Prostate gland (tissue), 2 donors: ENCODE measurements around the gene DIAPH2. TPM values are rescaled to one million over a fixed set of nuclear protein-coding genes. Genes with fewer than 3 reads are reported as not detected.
"Not testable (repeated sequence)": the region's sequence is repeated elsewhere in the genome, so short reads cannot be mapped to it uniquely, and the experiment has no call there.

ENCODE experiments used
- DNase-seq: peaks from one replicate; pipeline ENCODE4 v3.0.0-alpha.2; 2019; ENCODE audit warnings: low spot score
- H3K27ac ChIP-seq, 2 donors: fragments of 200-600 bp; sonication (generic); 2 replicates each; pipeline ENCODE4 v1.5.1; 2017 to 2019
- H3K27me3 ChIP-seq: fragments of 200-600 bp; sonication (generic); replicated peaks from 2 replicates; pipeline ENCODE4 v1.5.1; 2019; ENCODE audit not compliant: insufficient read depth
- H3K36me3 ChIP-seq, 2 donors: fragments of 200-600 bp; sonication (generic); 1 replicate in 1 of 2; 2 replicates in 1 of 2; pipeline versions ENCODE4 v1.5.1 to v1.8.1; 2017 to 2019
- H3K4me1 ChIP-seq: fragments of 200-600 bp; sonication (generic); replicated peaks from 2 replicates; pipeline ENCODE4 v1.5.1; 2019
- H3K4me3 ChIP-seq, 2 donors: fragments of 200-600 bp; sonication (generic); 2 replicates each; pipeline ENCODE4 v1.5.1; 2017 to 2019
- H3K9me3 ChIP-seq: fragments of 200-600 bp; sonication (generic); 2 replicates; pipeline ENCODE4 v1.5.1; 2017
- CTCF ChIP-seq, 4 experiments: fragments of 200-600 bp in 2 of 4; fragments of 450-650 bp in 2 of 4; sonication (generic) in 2 of 4; IDR thresholded peaks; 1 replicate in 3 of 4; 2 replicates in 1 of 4; pipeline ENCODE4 v1.5.1; 2016 to 2019; ENCODE audit warnings: antibody characterized with exemption in 4 of 4, mild to moderate bottlenecking in 2 of 4, moderate library complexity in 2 of 4
- POLR2A ChIP-seq: fragments of 450-650 bp; IDR thresholded peaks from one replicate; pipeline ENCODE4 v1.6.1; 2016; ENCODE audit warnings: antibody characterized with exemption, mild to moderate bottlenecking
- POLR2AphosphoS5 ChIP-seq: sonication (generic); formaldehyde crosslinking; IDR thresholded peaks from one replicate; pipeline ENCODE4 v1.6.1; 2017; ENCODE audit warnings: antibody characterized with exemption
- WGBS: methylation state at CpG from one replicate; pipeline ENCODE4 v1.1.5; 2018; 5-methylcytosine and 5-hydroxymethylcytosine counted together
- intact Hi-C: fragments of 100-400 bp; cut with DNase I; formaldehyde crosslinking; loops from one replicate; pipeline ENCODE4 v1.14.2; 2022
- total RNA-seq, 2 donors: library from RNA; depleted of rRNA; stranded (reverse); fragments of >200 nt; gene quantifications; one replicate each; pipeline ENCODE4 v1.1.0, GENCODE V29; 2016

Gene DIAPH2
- total RNA-seq, 2 donors from 2014 or later, result 8.1 to 44.8 TPM

- TF ChIP-seq POLR2A (no peak), POLR2AphosphoS5 (no peak), CTCF (IDR thresholded peaks at IDR 0.05) (no peak)
- Histone ChIP-seq H3K36me3 (no peaks in the 10 kb centered on the region), H3K27ac (no peak overlapping the region), H3K27me3 (no peaks in the 10 kb centered on the region), H3K4me3 (no peak overlapping the region), H3K4me1 (no peaks in the 10 kb centered on the region), H3K9me3 (no peaks in the 10 kb centered on the region)
- 73% methylated on average over 2 of the region's 2 CpGs for WGBS
- intact Hi-C loops, result no loop called here
- no peak for DNase-seq
Measured at GRCh38 chrX:97401154-97401553, 716.5 kb downstream of the DIAPH2 start.

GRCh38 chrX:97401586-97402136 lies 717.0 kb downstream of the DIAPH2 start:
- H3K9me3 ChIP-seq, result no peaks in the 10 kb centered on the region
- H3K4me3 ChIP-seq, result no peak overlapping the region
- TF ChIP-seq POLR2A, result no peak
- no peak for TF ChIP-seq POLR2AphosphoS5
- TF ChIP-seq CTCF (IDR thresholded peaks at IDR 0.05), result no peak
- no peak for DNase-seq
- H3K4me1 ChIP-seq, result no peaks in the 10 kb centered on the region
- no peak overlapping the region for H3K27ac ChIP-seq
- intact Hi-C loops, result no loop called here
- no peaks in the 10 kb centered on the region for H3K27me3 ChIP-seq
- no peaks in the 10 kb centered on the region for H3K36me3 ChIP-seq

- intact Hi-C loops, result no loop called here
- TF ChIP-seq POLR2A (no peak), CTCF (IDR thresholded peaks at IDR 0.05) (no peak), POLR2AphosphoS5 (no peak)
- no peak overlapping the region for H3K27ac ChIP-seq
- H3K36me3 ChIP-seq, result no peaks in the 10 kb centered on the region
- no peaks in the 10 kb centered on the region for H3K9me3 ChIP-seq
- DNase-seq, result no peak
- no peaks in the 10 kb centered on the region for H3K27me3 ChIP-seq
- no peaks in the 10 kb centered on the region for H3K4me1 ChIP-seq
- no peak overlapping the region for H3K4me3 ChIP-seq
Measured at GRCh38 chrX:97402333-97402732, 717.7 kb downstream of the DIAPH2 start.

- Histone ChIP-seq H3K4me1 (no peaks in the 10 kb centered on the region), H3K4me3 (no peak overlapping the region), H3K36me3 (no peaks in the 10 kb centered on the region), H3K27ac (no peak overlapping the region), H3K27me3 (no peaks in the 10 kb centered on the region), H3K9me3 (no peaks in the 10 kb centered on the region)
- TF ChIP-seq POLR2AphosphoS5, result no peak
- TF ChIP-seq CTCF (IDR thresholded peaks at IDR 0.05), result no peak
- no peak for TF ChIP-seq POLR2A
- intact Hi-C loops, result no loop called here
- DNase-seq, result no peak
Measured at GRCh38 chrX:97402903-97403302, 718.3 kb downstream of the DIAPH2 start.

- Histone ChIP-seq H3K27me3 (no peaks in the 10 kb centered on the region), H3K36me3 (no peaks in the 10 kb centered on the region), H3K9me3 (no peaks in the 10 kb centered on the region), H3K27ac (no peak overlapping the region), H3K4me1 (no peaks in the 10 kb centered on the region), H3K4me3 (no peak overlapping the region)
- intact Hi-C loops, result no loop called here
- WGBS, result 87% methylated on average over 4 of the region's 4 CpGs
- TF ChIP-seq POLR2A, result no peak
- no peak for TF ChIP-seq CTCF (IDR thresholded peaks at IDR 0.05)
- no peak for TF ChIP-seq POLR2AphosphoS5
- DNase-seq, result no peak
Measured at GRCh38 chrX:97405031-97405660, 720.5 kb downstream of the DIAPH2 start.

- H3K27me3 ChIP-seq, intact Hi-C loops, H3K4me1 ChIP-seq, H3K36me3 ChIP-seq, H3K27ac ChIP-seq, H3K9me3 ChIP-seq, H3K4me3 ChIP-seq, DNase-seq: not testable (repeated sequence)
- 99% methylated on average over 11 of the region's 13 CpGs for WGBS
Measured at GRCh38 chrX:97409632-97410415, 725.2 kb downstream of the DIAPH2 start.
